Transverse colon (tissue), 4 donors: ENCODE results near the gene ASPM. TPM values are rescaled to one million over a fixed set of nuclear protein-coding genes. Genes with fewer than 3 reads are reported as not detected.

Experiments used
- DNase-seq: peaks from one replicate; pipeline ENCODE4 v3.0.0-alpha.2; 2019
- H3K27ac ChIP-seq, 4 donors: fragments of 200-600 bp; sonication (generic); 2 replicates each; pipeline ENCODE4 v1.5.1; 2016 to 2018; ENCODE audit warnings: inconsistent platforms in 4 of 4
- H3K27me3 ChIP-seq: fragments of 200-600 bp; sonication (generic); 2 replicates; pipeline ENCODE4 v1.5.1; 2017; ENCODE audit warnings: inconsistent platforms
- H3K36me3 ChIP-seq, 4 donors: fragments of 200-600 bp; sonication (generic); 2 replicates each; pipeline ENCODE4 v1.5.1; 2017 to 2019; ENCODE audit warnings: inconsistent platforms in 4 of 4
- H3K4me1 ChIP-seq, 4 donors: fragments of 200-600 bp; sonication (generic); 2 replicates each; pipeline ENCODE4 v1.5.1; 2017 to 2020; ENCODE audit warnings: inconsistent platforms in 4 of 4
- H3K4me3 ChIP-seq, 4 donors: fragments of 200-600 bp; sonication (generic); 1 replicate in 1 of 4; 2 replicates in 3 of 4; pipeline versions ENCODE4 v1.5.1 to v1.6.1; 2017 to 2019; ENCODE audit warnings: inconsistent platforms in 4 of 4
- H3K9me3 ChIP-seq, 2 donors: fragments of 200-600 bp; sonication (generic); 2 replicates each; pipeline ENCODE4 v1.5.1; 2017 to 2019; ENCODE audit warnings: inconsistent platforms in 2 of 2
- CTCF ChIP-seq, 5 experiments: fragments of 200-600 bp in 3 of 5; fragments of 450-650 bp in 2 of 5; sonication (generic) in 3 of 5; IDR thresholded peaks; 1 replicate in 2 of 5; 2 replicates in 3 of 5; pipeline ENCODE4 v1.5.1; 2016 to 2017; ENCODE audit warnings: antibody characterized with exemption in 5 of 5, inconsistent platforms in 3 of 5, mild to moderate bottlenecking in 2 of 5, moderate library complexity in 1 of 5
- EP300 ChIP-seq: sonication (generic); formaldehyde crosslinking; IDR thresholded peaks from one replicate; pipeline ENCODE4 v1.6.1; 2017; ENCODE audit warnings: antibody characterized with exemption, low read depth
- POLR2A ChIP-seq: fragments of 450-650 bp; IDR thresholded peaks from one replicate; pipeline ENCODE4 v1.6.1; 2016; ENCODE audit warnings: antibody characterized with exemption, mild to moderate bottlenecking, moderate library complexity
- POLR2AphosphoS5 ChIP-seq, 3 donors: sonication (generic); formaldehyde crosslinking; IDR thresholded peaks; one replicate each; pipeline ENCODE4 v1.6.1; 2016; ENCODE audit warnings: antibody characterized with exemption in 3 of 3
- WGBS, 2 donors: methylation state at CpG; one replicate each; pipeline ENCODE4 v1.1.5; 2018; ENCODE audit warnings: low coverage in 1 of 2; 5-methylcytosine and 5-hydroxymethylcytosine counted together
- in situ Hi-C, 4 donors: fragments of 200-750 bp; cut with MboI; loops; one replicate each; pipeline versions ENCODE4 v1.15.0 to v1.15.1; 2017; ENCODE audit warnings: low sequenced_read_pairs in 3 of 4, low pct_ligation_motif_present in 1 of 4, low pct_unique_long_range_greater_than_20kb in 1 of 4
- intact Hi-C: fragments of 100-400 bp; cut with DNase I; formaldehyde crosslinking; loops from one replicate; pipeline ENCODE4 v1.15.1; 2023; ENCODE audit warnings: low total_unique reads
- total RNA-seq, 4 donors: library from RNA; depleted of rRNA; stranded (reverse); fragments of >200 nt; gene quantifications; one replicate each; pipeline ENCODE4 v1.1.0, GENCODE V29; 2016

ASPM gene
- total RNA-seq, 4 donors from 2014 or later: 0.37 to 13.9 (median 2.5) TPM

- DNase-seq: no peak
- Histone ChIP-seq H3K27ac (no peak overlapping the region), H3K4me1 (no peaks in the 10 kb centered on the region), H3K27me3 (no peaks in the 10 kb centered on the region), H3K4me3 (no peak overlapping the region), H3K9me3 (peaks cover 0 to 6% of the 10 kb centered on the region in 2 donors), H3K36me3 (no peaks in the 10 kb centered on the region)
- in situ Hi-C loops: no loop called here
- WGBS, 2 donors: 45 to 71% methylated on average over 1 of the region's 1 CpG
- no peak for TF ChIP-seq POLR2A
- intact Hi-C loops: no loop called here
Measured at GRCh38 chr1:197076585-197076984, 69.9 kb downstream of the ASPM start.

- DNase-seq: no peak
- Histone ChIP-seq H3K9me3 (no peaks in the 10 kb centered on the region), H3K27me3 (no peaks in the 10 kb centered on the region), H3K36me3 (no peaks in the 10 kb centered on the region), H3K4me3 (no peak overlapping the region), H3K27ac (no peak overlapping the region), H3K4me1 (no peaks in the 10 kb centered on the region)
- intact Hi-C loops: no loop called here
- in situ Hi-C loops: no loop called here
- 97 to 100% methylated on average over 1 of the region's 1 CpG for WGBS, 2 donors
- no peak for TF ChIP-seq CTCF (IDR thresholded peaks at IDR 0.05)
- no peak for TF ChIP-seq EP300
- no peak for TF ChIP-seq POLR2A
- no peak for TF ChIP-seq POLR2AphosphoS5 (IDR thresholded peaks at IDR 0.05)
Measured at GRCh38 chr1:197073978-197074377, 72.5 kb downstream of the ASPM start.

GRCh38 chr1:197067457-197067818 is 79.0 kb downstream of the ASPM start:
- H3K27ac ChIP-seq: no peak overlapping the region
- H3K4me3 ChIP-seq: no peak overlapping the region
- H3K4me1 ChIP-seq: no peaks in the 10 kb centered on the region
- intact Hi-C loops: no loop called here
- DNase-seq: no peak
- no peaks in the 10 kb centered on the region for H3K27me3 ChIP-seq
- TF ChIP-seq POLR2A (no peak), POLR2AphosphoS5 (IDR thresholded peaks at IDR 0.05) (no peak), CTCF (IDR thresholded peaks at IDR 0.05) (no peak), EP300 (no peak)
- in situ Hi-C loops: no loop called here
- no peaks in the 10 kb centered on the region for H3K9me3 ChIP-seq
- H3K36me3 ChIP-seq: no peaks in the 10 kb centered on the region

GRCh38 chr1:197066719-197067456 is 79.6 kb downstream of the ASPM start, which contains the start of gene F13B:
TSS of gene F13B (minus strand) at chr1:197067260. CDS start at chr1:197067223, 37 bp downstream.
- H3K9me3 ChIP-seq: no peaks in the 10 kb centered on the region
- H3K36me3 ChIP-seq: no peaks in the 10 kb centered on the region
- no peak for DNase-seq
- TF ChIP-seq CTCF (IDR thresholded peaks at IDR 0.05) (no peak), POLR2A (no peak), POLR2AphosphoS5 (IDR thresholded peaks at IDR 0.05) (no peak), EP300 (no peak)
- no peak within 1 kb of the TSS for H3K4me3 ChIP-seq
- in situ Hi-C loops: no loop called here
- WGBS, 2 donors: 67 to 83% methylated on average over 3 of the region's 3 CpGs
- no peak within 1 kb of the TSS for H3K27ac ChIP-seq
- intact Hi-C loops: no loop called here
- H3K27me3 ChIP-seq: no peaks in the 10 kb centered on the region
- H3K4me1 ChIP-seq: no peaks in the 10 kb centered on the region

GRCh38 chr1:197066277-197066676 is 80.2 kb downstream of the ASPM start:
- in situ Hi-C loops: no loop called here
- H3K36me3 ChIP-seq: no peaks in the 10 kb centered on the region
- H3K27me3 ChIP-seq: no peaks in the 10 kb centered on the region
- no peaks in the 10 kb centered on the region for H3K9me3 ChIP-seq
- intact Hi-C loops: no loop called here
- H3K4me3 ChIP-seq: no peak overlapping the region
- no peak overlapping the region for H3K27ac ChIP-seq
- WGBS, 2 donors: 86 to 90% methylated on average over 1 of the region's 1 CpG
- H3K4me1 ChIP-seq: no peaks in the 10 kb centered on the region
- TF ChIP-seq POLR2AphosphoS5 (IDR thresholded peaks at IDR 0.05) (no peak), EP300 (no peak), POLR2A (no peak), CTCF (IDR thresholded peaks at IDR 0.05) (no peak)
- DNase-seq: no peak
